ENCODE results near the gene SRSF1. TPM values are rescaled to one million over a fixed set of nuclear protein-coding genes. Genes with fewer than 3 reads are reported as not detected.

The SRSF1 gene
- total and polyA plus RNA-seq, 2 of the 4 experiments (the other 2 are of a cell fraction), result 190 to 357 TPM

- Histone ChIP-seq H4K8ac (ENCODE audit: low read depth in 2 of 2, low read length in 2 of 2) (no peak overlapping the region), H2BK15ac (ENCODE audit: low read depth, low read length) (no peak overlapping the region), H2AFZ (replicated peaks; ENCODE audit: low read length, poor library complexity) (no peak overlapping the region), H4K20me1 (ENCODE audit: insufficient read depth, low read length) (no peaks in the 10 kb centered on the region), H4K91ac (ENCODE audit: insufficient read depth, low read depth, low read length) (no peak overlapping the region), H3K36me3 (ENCODE audit: control insufficient read depth, insufficient read depth, low read length) (no peaks in the 10 kb centered on the region), H2BK120ac (ENCODE audit: low read depth, low read length) (no peak overlapping the region), H4K5ac (ENCODE audit: low read depth, low read length) (no peak overlapping the region), H3K4me3 (ENCODE audit: insufficient read depth, low read depth, low read length) (no peak overlapping the region), H3K9ac (ENCODE audit: low read depth, low read length) (no peak overlapping the region), H3K14ac (replicated peaks; ENCODE audit: low read depth, low read length) (no peak overlapping the region), H3K56ac (ENCODE audit: extremely low read depth, insufficient read depth, low read length) (no peak overlapping the region), H3K9me1 (ENCODE audit: insufficient read depth, low read length) (no peaks in the 10 kb centered on the region), H3K79me1 (ENCODE audit: low read depth in 1 of 2, low read length in 2 of 2) (no peaks in the 10 kb centered on the region), H3K23ac (ENCODE audit: low read depth, low read length) (no peak overlapping the region), H3K27me3 (ENCODE audit: control insufficient read depth, insufficient read depth, low read length) (peaks cover 2% of the 10 kb centered on the region), H3K9me3 (ENCODE audit: control insufficient read depth, insufficient read depth, low read length) (no peaks in the 10 kb centered on the region), H2AK5ac (ENCODE audit: low read depth, low read length) (no peak overlapping the region), H3K27ac (ENCODE audit: insufficient read depth, low read length) (no peak overlapping the region), H3K4me2 (ENCODE audit: low read depth, low read length) (no peak overlapping the region), H3K4me1 (ENCODE audit: control insufficient read depth, insufficient read depth, low read length) (no peaks in the 10 kb centered on the region), H3K18ac (ENCODE audit: low read depth, low read length) (no peak overlapping the region), H2BK5ac (ENCODE audit: low read depth, low read length, poor library complexity, severe bottlenecking) (no peak overlapping the region), H3K4ac (ENCODE audit: low read depth, low read length) (no peak overlapping the region), H2BK20ac (ENCODE audit: low read depth, low read length) (no peak overlapping the region), H2AK9ac (replicated peaks; ENCODE audit: low read depth, low read length, poor library complexity) (no peak overlapping the region)
- ChIA-PET CTCF (no interaction called here), POLR2A (ENCODE audit: unreplicated experiment) (no interaction called here)
- no peak for TF ChIP-seq NFE2L2 (IDR thresholded peaks at IDR 0.05; ENCODE audit: low read depth, low read length)
- TF ChIP-seq SMC3 (IDR thresholded peaks at IDR 0.05; ENCODE audit: low read depth, low read length), result no peak
- ATAC-seq (ENCODE audit: low read depth), result no peak
- no TSS peak for BruUV-seq (replicated peaks)
- intact Hi-C loops (cut with micrococcal nuclease), result no loop called here
- dilution Hi-C loops (cut with HindIII; ENCODE audit: low sequenced_read_pairs, unreplicated experiment), result no loop called here
- in situ Hi-C loops (cut with MboI; ENCODE audit: low sequenced_read_pairs), result no loop called here
- 11% methylated on average over 1 of the region's 6 CpGs; no CpG with 5 or more reads in 1 of the 2 experiments for WGBS, 2 experiments (ENCODE audit: extremely low coverage in 2 of 2, insufficient read length in 1 of 2)
- DNase-seq, result no peak
These were observed 25.8 kb upstream of the SRSF1 start for GRCh38 chr17:58032691-58033415.

All from IMR-90 (cell line).